Stimulated activated CD4-positive, alpha-beta T cell treated with anti-CD3 and anti-CD28 coated beads, TNF-alpha, amount 100 ng/mL, for 48 hours (primary cell): Measurements from ENCODE around the gene NMT1.

Source experiments
- DNase-seq, 3 donors: peaks; one replicate each; pipeline ENCODE4 v3.0.0-alpha.2; 2020; ENCODE audit warnings: low read depth in 3 of 3

The NMT1 gene

GRCh38 chr17:45104907-45105624 lies 43.9 kb downstream of the NMT1 start:
- DNase-seq: no peak

GRCh38 chr17:45106096-45106495 lies 45.0 kb downstream of the NMT1 start:
- no peak for DNase-seq

- no peak for DNase-seq
These were observed 45.5 kb downstream of the NMT1 start for GRCh38 chr17:45106582-45106981.

GRCh38 chr17:45107293-45108010 lies 46.3 kb downstream of the NMT1 start:
- DNase-seq: no peak

- no peak for DNase-seq
These were observed 46.9 kb downstream of the NMT1 start for GRCh38 chr17:45108051-45108450.

GRCh38 chr17:45108595-45109521 lies 47.7 kb downstream of the NMT1 start:
- DNase-seq: no peak

- no peak for DNase-seq
These were observed 49.8 kb downstream of the NMT1 start for GRCh38 chr17:45110676-45111611.

GRCh38 chr17:45111850-45112249 lies 50.7 kb downstream of the NMT1 start:
- no peak for DNase-seq

GRCh38 chr17:45112559-45113423 lies 51.7 kb downstream of the NMT1 start:
- no peak for DNase-seq

- DNase-seq: no peak
These were observed 52.3 kb downstream of the NMT1 start for GRCh38 chr17:45113424-45113754.

GRCh38 chr17:45114117-45114932 lies 53.2 kb downstream of the NMT1 start:
- DNase-seq: no peak

- no peak for DNase-seq
These were observed 54.0 kb downstream of the NMT1 start for GRCh38 chr17:45115015-45115625.

- no peak for DNase-seq
These were observed 54.8 kb downstream of the NMT1 start for GRCh38 chr17:45115871-45116270.

GRCh38 chr17:45116434-45117016 lies 55.4 kb downstream of the NMT1 start:
- DNase-seq: no peak

GRCh38 chr17:45117334-45117733 lies 56.2 kb downstream of the NMT1 start:
- DNase-seq: no peak

GRCh38 chr17:45117848-45118646 lies 56.9 kb downstream of the NMT1 start:
- DNase-seq: no peak

GRCh38 chr17:45118691-45119090 lies 57.6 kb downstream of the NMT1 start:
- DNase-seq: no peak

- no peak for DNase-seq
These were observed 58.8 kb downstream of the NMT1 start for GRCh38 chr17:45119964-45120363.
